ENCODE data around the gene ANKRD18A. TPM values are rescaled to one million over a fixed set of nuclear protein-coding genes. Genes with fewer than 3 reads are reported as not detected.

The ANKRD18A gene
- total and polyA plus RNA-seq, 9 of the 15 experiments (the other 6 are each of a cell fraction or from before 2014, with no cell fraction given): 1.9 TPM; not detected in 8

DNA sequence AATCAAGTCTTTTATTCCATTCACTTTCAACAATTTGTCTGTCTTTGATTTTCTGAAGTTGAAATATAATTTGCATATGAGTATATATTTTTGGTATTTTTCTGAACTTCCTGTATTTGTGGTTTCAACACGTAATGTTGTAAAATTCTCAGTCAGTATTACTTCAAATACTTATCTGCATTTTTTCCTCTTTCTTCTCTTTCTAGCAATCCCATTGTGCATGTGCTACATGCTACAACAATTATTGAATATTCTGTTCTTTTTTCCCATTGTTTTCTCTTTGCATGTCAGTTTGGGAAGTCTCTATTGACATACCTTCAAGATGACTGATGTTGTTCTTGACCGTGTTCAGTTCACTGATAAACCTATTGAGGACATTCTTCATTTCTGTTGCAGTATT is 5.6 kb upstream of the ANKRD18A start:
- Histone ChIP-seq H3K27me3 (ENCODE audit: control insufficient read depth in 2 of 2, insufficient read depth in 2 of 2, low read length in 2 of 2) (peaks cover 0 to 12% of the 10 kb centered on the region in 2 experiments; a peak in 3 of 5 replicates), H3K9ac (ENCODE audit: insufficient read depth in 1 of 2, low read depth in 2 of 2, low read length in 2 of 2) (no peak overlapping the region), H4K20me1 (replicated peaks; ENCODE audit: control insufficient read depth, insufficient read depth, low read length) (no peaks in the 10 kb centered on the region), H3K36me3 (ENCODE audit: control insufficient read depth, insufficient read depth, low read length) (no peaks in the 10 kb centered on the region), H3K4me2 (ENCODE audit: insufficient read depth, low read length) (no peak overlapping the region), H3K9me3 (replicated peaks; ENCODE audit: control insufficient read depth, insufficient read depth, low read depth, low read length) (no peaks in the 10 kb centered on the region), H3K4me1 (replicated peaks in 1 of 2; ENCODE audit: control insufficient read depth in 2 of 2, insufficient read depth in 2 of 2, low read length in 2 of 2) (peaks cover 0 to 6% of the 10 kb centered on the region in 2 experiments; a peak in 1 of 5 replicates), H3K27ac (ENCODE audit: extremely low read depth, low read depth, low read length) (no peak overlapping the region), H3K79me2 (ENCODE audit: control insufficient read depth, insufficient read depth, low read length) (no peaks in the 10 kb centered on the region), H3K4me3 (no peak overlapping the region), H3K9me1 (ENCODE audit: control insufficient read depth, insufficient read depth, low read length) (no peaks in the 10 kb centered on the region), H2AFZ (ENCODE audit: low read depth, low read length) (no peak overlapping the region)
- in situ Hi-C loops (cut with MboI) (no loop called here), intact Hi-C loops (cut with micrococcal nuclease) (no loop called here)
- FAIRE-seq: no peak
- CTCF ChIA-PET (ENCODE audit: low intra/inter-chr PET ratio): no interaction called here
- BruUV-seq (replicated peaks): no TSS peak
- POLR2A ChIA-PET: interaction anchor here (0.6 kb wide), 1 partner anchor 56 kb away, joined by 3 read pairs; no protein-coding TSS in a partner anchor
- DNase-seq (ENCODE audit: extremely low read depth in 1 of 4, low spot score in 3 of 4): no peak
- 0% methylated on average over 2 of the region's 2 CpGs for WGBS (ENCODE audit: insufficient coverage, low coverage, missing lambda C conversion rate)
- TF ChIP-seq PYGO2 (tag; IDR thresholded peaks at IDR 0.05): no peak
- no peak for TF ChIP-seq KLF13 (tag; IDR thresholded peaks at IDR 0.05; ENCODE audit: borderline replicate concordance, low read depth)
- no peak for TF ChIP-seq E2F3 (CRISPR knock-in tag; IDR thresholded peaks at IDR 0.05)
- no peak for TF ChIP-seq MAFK (IDR thresholded peaks at IDR 0.05; ENCODE audit: low read length)
- no peak for TF ChIP-seq MYBL2 (IDR thresholded peaks at IDR 0.05; ENCODE audit: low read depth)
- no peak for TF ChIP-seq MYBL2 (CRISPR knock-in tag; IDR thresholded peaks at IDR 0.05; ENCODE audit: borderline replicate concordance)
- TF ChIP-seq SREBF1 (IDR thresholded peaks at IDR 0.05; ENCODE audit: borderline replicate concordance, low read depth, low read length): no peak
- TF ChIP-seq IRF2 (CRISPR knock-in tag; IDR thresholded peaks at IDR 0.05): no peak
- no peak for TF ChIP-seq GABPA (tag; conservative IDR thresholded peaks at IDR 0.05; ENCODE audit: low read depth)
- no peak for TF ChIP-seq TOE1 (IDR thresholded peaks at IDR 0.05; ENCODE audit: borderline replicate concordance)
- TF ChIP-seq TOE1 (CRISPR knock-in tag; IDR thresholded peaks at IDR 0.05; ENCODE audit: borderline replicate concordance, low read depth): no peak
- TF ChIP-seq TRIM24 (IDR thresholded peaks at IDR 0.05): no peak
- no peak for TF ChIP-seq CHCHD3 (CRISPR knock-in tag; IDR thresholded peaks at IDR 0.05)
- no peak for TF ChIP-seq GATAD2A (IDR thresholded peaks at IDR 0.05)
- no peak for TF ChIP-seq ADNP (tag; IDR thresholded peaks at IDR 0.05)
- TF ChIP-seq, protein P1, sequence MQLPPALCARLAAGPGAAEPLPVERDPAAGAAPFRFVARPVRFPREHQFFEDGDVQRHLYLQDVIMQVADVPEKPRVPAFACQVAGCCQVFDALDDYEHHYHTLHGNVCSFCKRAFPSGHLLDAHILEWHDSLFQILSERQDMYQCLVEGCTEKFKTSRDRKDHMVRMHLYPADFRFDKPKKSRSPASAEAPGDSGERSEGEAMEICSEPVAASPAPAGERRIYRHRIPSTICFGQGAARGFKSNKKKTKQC (CRISPR knock-in tag; IDR thresholded peaks at IDR 0.05): no peak
- TF ChIP-seq CBFA2T2 (conservative IDR thresholded peaks at IDR 0.05): no peak
- TF ChIP-seq, protein P2, sequence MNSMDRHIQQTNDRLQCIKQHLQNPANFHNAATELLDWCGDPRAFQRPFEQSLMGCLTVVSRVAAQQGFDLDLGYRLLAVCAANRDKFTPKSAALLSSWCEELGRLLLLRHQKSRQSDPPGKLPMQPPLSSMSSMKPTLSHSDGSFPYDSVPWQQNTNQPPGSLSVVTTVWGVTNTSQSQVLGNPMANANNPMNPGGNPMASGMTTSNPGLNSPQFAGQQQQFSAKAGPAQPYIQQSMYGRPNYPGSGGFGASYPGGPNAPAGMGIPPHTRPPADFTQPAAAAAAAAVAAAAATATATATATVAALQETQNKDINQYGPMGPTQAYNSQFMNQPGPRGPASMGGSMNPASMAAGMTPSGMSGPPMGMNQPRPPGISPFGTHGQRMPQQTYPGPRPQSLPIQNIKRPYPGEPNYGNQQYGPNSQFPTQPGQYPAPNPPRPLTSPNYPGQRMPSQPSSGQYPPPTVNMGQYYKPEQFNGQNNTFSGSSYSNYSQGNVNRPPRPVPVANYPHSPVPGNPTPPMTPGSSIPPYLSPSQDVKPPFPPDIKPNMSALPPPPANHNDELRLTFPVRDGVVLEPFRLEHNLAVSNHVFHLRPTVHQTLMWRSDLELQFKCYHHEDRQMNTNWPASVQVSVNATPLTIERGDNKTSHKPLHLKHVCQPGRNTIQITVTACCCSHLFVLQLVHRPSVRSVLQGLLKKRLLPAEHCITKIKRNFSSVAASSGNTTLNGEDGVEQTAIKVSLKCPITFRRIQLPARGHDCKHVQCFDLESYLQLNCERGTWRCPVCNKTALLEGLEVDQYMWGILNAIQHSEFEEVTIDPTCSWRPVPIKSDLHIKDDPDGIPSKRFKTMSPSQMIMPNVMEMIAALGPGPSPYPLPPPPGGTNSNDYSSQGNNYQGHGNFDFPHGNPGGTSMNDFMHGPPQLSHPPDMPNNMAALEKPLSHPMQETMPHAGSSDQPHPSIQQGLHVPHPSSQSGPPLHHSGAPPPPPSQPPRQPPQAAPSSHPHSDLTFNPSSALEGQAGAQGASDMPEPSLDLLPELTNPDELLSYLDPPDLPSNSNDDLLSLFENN (IDR thresholded peaks at IDR 0.05; ENCODE audit: low read depth in 2 of 2, low read length in 2 of 2): no peak
- TF ChIP-seq HDAC1 (IDR thresholded peaks at IDR 0.05): no peak
- TF ChIP-seq, protein P3, sequence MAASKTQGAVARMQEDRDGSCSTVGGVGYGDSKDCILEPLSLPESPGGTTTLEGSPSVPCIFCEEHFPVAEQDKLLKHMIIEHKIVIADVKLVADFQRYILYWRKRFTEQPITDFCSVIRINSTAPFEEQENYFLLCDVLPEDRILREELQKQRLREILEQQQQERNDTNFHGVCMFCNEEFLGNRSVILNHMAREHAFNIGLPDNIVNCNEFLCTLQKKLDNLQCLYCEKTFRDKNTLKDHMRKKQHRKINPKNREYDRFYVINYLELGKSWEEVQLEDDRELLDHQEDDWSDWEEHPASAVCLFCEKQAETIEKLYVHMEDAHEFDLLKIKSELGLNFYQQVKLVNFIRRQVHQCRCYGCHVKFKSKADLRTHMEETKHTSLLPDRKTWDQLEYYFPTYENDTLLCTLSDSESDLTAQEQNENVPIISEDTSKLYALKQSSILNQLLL (CRISPR knock-in tag; IDR thresholded peaks at IDR 0.05; ENCODE audit: borderline replicate concordance): no peak
- no peak for ATAC-seq

All from K562 (cell line).